HG02852 (cell line): ENCODE data around the gene SCIN.
A peak's percentile ranks its signal among the peaks of the same experiment; 100 is the strongest.
"Not testable (repeated sequence)": the region's sequence is repeated elsewhere in the genome, so short reads cannot be mapped to it uniquely, and the experiment has no call there.

Experiments
- ATAC-seq: cut with Tn5 transposase; IDR thresholded peaks from one replicate; pipeline ENCODE4 v1.9.1; 2021; ENCODE audit warnings: mild to moderate bottlenecking, moderate library complexity; ENCODE audit not compliant: unreplicated experiment

Gene SCIN

DNA sequence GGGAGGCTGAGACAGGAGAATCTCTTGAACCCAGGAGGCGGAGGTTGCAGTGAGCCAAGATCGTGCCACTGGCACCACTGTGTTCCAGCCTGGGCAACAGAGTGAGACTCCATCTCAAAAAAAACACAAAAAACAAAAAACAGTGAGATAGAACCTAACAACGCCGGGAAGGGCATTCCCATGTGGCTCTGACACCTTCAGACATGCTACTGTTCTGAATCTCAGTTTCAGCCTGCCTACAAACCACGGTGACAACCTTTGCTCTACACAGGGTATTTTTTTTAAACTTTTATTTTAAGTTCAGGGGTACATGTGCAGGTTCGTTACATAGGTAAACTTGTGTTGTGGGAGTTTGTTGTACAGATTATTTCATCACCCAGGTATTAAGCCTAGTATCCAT, 74.7 kb downstream of the SCIN start:
- ATAC-seq: not testable (repeated sequence)

DNA sequence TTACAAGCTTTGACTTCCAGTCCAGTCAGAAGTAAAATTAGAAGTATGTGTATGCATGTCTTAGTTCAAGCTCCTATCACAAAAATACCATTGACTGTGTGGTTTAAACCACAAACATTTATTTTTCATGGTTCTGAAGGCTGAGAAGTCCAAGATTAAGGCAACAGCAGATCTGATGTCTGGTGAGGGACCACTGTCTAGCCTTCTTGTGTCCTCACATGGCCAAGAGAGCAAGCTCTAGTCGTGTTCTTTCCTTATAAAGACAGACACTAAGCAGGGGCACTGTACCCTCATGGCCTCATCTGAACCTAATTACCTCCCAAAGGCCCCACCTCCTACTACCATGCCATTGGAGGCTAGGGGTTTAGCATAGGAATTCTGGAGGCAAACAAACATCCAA, 75.6 kb downstream of the SCIN start:
- ATAC-seq: no peak

- no peak for ATAC-seq
These were observed 77.1 kb downstream of the SCIN start for GRCh38 chr7:12647364-12648219.

DNA sequence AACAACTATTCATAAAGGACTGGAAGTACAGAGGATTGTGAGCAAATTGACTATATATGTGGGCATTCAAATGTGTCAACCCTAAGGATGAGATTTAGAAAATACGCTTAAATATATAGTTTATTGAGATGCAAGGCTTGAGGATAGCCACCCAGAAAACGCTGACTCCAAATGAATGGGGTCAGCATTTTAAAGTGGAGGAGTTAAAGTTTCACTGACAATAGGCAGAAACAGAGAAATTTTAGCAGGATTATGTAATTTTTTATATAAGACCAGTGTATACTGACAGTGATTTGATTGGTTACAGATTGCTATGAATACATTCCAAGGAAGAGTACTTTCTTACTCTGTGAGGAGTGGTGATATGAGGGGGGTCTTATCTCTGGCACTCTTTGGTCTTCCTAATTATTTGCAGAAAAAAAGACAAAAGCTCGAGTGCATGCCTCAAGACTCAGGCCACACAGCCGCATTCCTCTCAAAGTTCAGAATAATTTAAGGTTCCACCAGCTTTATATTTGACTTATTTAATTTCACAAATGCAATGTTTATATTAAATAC, 78.3 kb downstream of the SCIN start:
- ATAC-seq: no peak

DNA sequence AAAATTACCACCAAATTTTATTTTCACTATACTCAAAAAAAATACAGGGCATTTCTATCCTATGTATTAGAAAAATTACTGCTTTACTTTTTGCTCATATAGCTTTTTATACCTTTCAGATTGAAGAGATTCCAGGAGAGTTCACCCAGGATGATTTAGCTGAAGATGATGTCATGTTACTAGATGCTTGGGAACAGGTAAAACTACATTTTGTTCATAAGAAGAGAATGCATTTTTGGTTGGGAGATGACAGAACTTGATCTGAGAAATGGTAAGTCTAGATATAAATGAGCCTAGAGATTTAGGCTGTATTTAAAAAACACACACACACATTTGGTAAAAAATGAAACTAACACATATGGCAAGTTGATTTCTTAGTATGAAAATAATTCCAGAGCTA, 78.8 kb downstream of the SCIN start:
- ATAC-seq: no peak

GRCh38 chr7:12650080-12650479, 79.6 kb downstream of the SCIN start:
- ATAC-seq: no peak

- no peak for ATAC-seq
These were observed 82.6 kb downstream of the SCIN start for GRCh38 chr7:12653110-12653509.

- ATAC-seq: no peak
These were observed 83.0 kb downstream of the SCIN start for GRCh38 chr7:12653518-12653917.

GRCh38 chr7:12655161-12655560, 84.6 kb downstream of the SCIN start:
- ATAC-seq: no peak

DNA sequence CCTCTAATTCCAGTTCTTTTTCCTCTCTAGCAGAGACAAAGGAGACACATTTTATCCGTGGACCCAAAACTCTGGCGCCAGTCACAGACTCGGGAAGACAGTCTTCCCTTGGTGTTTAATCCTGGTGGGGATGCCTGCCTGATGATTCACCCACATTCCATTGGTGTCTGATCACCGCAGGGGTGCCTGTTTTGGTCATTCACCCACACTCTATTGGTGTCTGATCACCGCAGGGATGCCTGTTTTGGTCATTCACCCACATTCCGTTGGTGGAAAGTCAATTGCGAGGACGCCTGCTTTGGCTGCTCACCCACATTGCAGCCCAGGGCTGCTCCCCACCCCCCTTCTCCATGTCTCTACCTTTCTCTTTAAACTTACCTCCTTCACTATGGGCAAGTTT, 89.9 kb downstream of the SCIN start:
- ATAC-seq: not testable (repeated sequence)

GRCh38 chr7:12660986-12661385, 90.5 kb downstream of the SCIN start:
- ATAC-seq: not testable (repeated sequence)

GRCh38 chr7:12661581-12661980, 91.1 kb downstream of the SCIN start:
- no peak for ATAC-seq

DNA sequence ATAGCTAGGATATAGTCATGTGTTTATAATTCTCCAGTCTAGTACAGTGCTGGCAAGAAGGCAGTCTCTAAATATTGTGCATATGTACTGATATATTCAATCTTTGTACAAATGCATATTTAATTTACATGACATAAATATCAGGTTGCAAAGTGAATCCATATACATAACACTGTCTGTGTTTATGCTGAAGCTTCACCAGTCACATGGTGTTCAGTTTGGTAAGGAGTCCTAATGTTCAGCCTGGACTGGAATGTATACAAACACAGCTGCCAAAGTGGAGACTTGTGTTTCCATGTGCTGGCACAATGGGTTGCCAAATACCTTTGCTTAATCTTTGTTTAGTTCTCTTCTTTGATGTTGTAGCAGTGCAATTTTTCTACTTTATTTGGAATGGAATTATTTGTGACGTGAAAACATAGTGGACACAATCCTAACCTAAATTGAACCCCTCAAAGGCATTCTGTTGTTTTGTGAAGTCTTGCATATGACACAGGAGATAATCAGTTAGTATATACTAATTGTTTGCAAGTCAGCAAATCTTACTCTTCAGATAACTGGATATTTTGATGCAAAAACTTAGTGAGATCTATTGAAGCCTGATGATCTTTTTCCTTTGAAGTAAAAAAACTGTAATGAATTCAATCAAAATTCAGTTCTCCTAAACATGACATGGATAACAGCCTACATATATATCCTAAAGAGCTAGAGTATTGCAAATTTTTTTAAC, 99.6 kb downstream of the SCIN start:
- no peak for ATAC-seq

GRCh38 chr7:12670743-12671520, 100.4 kb downstream of the SCIN start:
- ATAC-seq: no peak

DNA sequence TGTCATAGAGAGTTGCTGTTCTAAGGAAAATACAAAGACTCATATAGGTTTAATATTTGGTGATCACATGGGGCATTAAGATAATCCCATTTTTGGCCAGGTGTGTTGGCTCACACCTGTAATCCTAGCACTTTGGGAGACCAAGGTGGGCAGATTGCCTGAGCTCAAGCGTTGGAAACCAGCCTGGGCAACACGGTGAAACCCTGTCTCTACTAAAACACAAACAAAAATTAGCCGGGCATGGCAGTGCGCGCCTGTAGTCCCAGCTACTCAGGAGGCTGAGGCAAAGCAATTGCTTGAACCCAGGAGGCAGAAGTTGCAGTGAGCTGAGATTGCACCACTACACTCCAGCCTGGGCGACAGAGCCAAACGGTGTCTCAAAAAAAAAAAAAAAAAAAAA, 102.9 kb downstream of the SCIN start:
- not testable (repeated sequence) for ATAC-seq

- no peak for ATAC-seq
These were observed 103.5 kb downstream of the SCIN start for GRCh38 chr7:12674053-12674452.

DNA sequence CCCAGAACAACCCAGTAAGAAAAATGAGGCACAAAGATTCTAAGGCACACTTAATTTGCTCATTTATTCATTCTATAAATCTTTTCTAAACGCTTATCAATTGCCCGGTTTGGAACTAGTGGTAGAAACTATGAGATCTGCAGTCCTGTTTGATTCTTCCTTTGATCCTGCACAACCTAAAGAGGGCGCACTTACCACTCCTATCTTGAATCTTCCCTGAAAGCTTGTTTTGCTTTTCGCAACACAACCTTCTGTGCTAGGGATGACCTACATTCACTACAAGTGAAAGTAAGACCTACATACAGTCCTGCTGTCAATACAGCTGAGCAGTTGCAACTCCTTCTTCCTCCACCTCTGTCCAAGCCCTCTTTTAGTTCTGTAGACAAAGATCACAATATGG, 104.3 kb downstream of the SCIN start:
- peak; percentile 65 for ATAC-seq

DNA sequence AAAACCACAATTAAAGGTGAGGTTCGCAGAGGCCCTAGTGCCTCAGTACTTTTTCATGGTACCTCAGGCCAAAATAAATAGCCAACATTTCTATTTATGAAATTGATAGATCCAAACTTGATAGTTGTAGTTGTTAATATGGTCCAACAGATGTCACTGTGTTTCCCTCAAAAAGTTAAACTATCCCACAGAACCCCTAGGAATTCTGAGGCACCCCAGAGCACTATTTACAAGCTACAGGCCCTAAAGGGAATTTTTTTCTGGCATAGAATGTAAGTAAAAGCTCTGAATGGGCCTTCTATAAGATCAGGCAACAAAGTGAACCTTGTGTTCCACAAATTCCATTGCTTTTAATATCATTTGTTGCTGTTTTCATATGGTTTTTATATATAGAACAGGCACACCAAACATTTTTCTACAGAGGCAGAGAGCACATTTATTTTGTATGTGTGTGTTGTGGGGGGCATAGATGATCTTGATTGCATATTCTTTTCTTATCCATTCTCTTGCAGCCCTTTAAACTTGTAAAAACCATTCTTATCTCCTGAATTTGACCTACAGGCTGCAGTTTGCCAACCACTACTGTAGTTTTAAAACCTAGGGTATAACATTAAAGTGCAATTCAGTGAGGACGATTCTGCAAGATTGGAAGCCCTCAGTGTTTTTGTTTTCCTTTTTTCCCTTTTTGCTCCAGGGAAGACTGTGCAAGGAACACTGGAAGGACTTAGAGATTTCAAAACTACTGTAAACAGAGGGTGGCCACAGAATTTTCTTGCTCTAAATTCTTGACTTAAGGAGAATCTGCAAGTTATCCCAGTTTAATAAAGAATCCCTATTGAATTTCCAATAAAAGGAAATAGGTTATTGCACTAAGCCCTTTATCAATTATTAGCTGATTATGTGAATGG, 113.4 kb downstream of the SCIN start:
- ATAC-seq: no peak

DNA sequence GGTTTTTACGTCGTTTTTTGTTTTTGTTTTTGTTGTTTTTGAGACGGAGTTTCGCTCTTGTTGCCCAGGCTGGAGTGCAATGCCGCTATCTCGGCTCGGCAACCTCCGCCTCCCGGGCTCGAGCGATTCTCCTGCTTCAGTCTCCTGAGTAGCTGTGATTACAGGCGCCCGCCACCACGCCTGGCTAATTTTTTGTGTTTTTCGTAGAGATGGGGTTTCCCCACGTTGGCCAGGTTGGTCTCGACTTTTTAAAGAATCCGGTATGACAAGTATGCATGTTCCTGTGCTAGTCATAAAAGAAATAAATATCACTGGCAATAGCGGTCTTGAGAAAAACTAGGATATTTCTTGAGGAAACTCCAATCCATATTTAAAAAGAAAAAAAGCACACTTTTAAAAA, 114.2 kb downstream of the SCIN start:
- ATAC-seq: no peak

DNA sequence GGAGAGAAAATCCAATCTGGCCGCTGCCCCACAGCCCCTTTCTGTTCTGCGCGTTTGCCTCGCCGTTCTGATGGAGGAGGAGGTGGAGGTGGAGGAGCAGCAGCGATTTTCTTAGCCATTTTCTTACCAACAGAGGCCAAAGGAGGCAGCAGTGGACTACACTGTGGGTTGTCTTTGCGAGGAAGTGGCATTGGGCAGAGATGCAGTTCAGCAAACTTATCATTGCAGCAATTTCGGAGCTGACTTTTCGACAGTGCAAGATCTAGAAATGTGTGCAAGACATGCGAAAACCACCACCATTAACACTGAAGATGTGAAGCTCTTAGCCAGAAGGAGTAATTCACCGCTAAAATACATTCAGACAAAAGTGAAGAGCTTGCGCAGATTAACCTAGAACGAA, 115.0 kb downstream of the SCIN start:
- no peak for ATAC-seq
